H4 (cell line): ENCODE data around the gene ELMO1. TPM values are rescaled to one million over a fixed set of nuclear protein-coding genes. Genes with fewer than 3 reads are reported as not detected.

Experiments
- DNase-seq: peaks from one replicate; pipeline ENCODE4 v3.0.0-alpha.2; 2015; ENCODE audit warnings: low spot score
- total RNA-seq: library from RNA; depleted of rRNA; stranded (reverse); fragments of >200 nt; shearing (Covaris generic); gene quantifications from 2 replicates; pipeline ENCODE4 v1.2.3, GENCODE V29; 2014; rRNA removed

The ELMO1 gene
- total RNA-seq, 1 experiment from 2014 or later = 55.0 TPM

GRCh38 chr7:36840904-36841303 is 607.8 kb downstream of the ELMO1 start:
- DNase-seq = no peak

GRCh38 chr7:36838616-36839225 is 609.9 kb downstream of the ELMO1 start:
- DNase-seq = no peak

GRCh38 chr7:36831049-36831448 is 617.6 kb downstream of the ELMO1 start:
- no peak for DNase-seq

- DNase-seq = no peak
Observed at GRCh38 chr7:36827726-36828703, 620.6 kb downstream of the ELMO1 start.

- no peak for DNase-seq
Observed at GRCh38 chr7:36825501-36825900, 623.2 kb downstream of the ELMO1 start.

GRCh38 chr7:36823353-36823752 is 625.3 kb downstream of the ELMO1 start:
- no peak for DNase-seq

GRCh38 chr7:36821617-36822016 is 627.0 kb downstream of the ELMO1 start:
- no peak for DNase-seq

- DNase-seq = no peak
Observed at GRCh38 chr7:36820527-36821170, 628.0 kb downstream of the ELMO1 start.

- DNase-seq = no peak
Observed at GRCh38 chr7:36819639-36820038, 629.0 kb downstream of the ELMO1 start.

GRCh38 chr7:36814311-36814710 is 634.4 kb downstream of the ELMO1 start:
- DNase-seq = no peak

GRCh38 chr7:36811807-36812206 is 636.9 kb downstream of the ELMO1 start:
- DNase-seq = no peak

GRCh38 chr7:36810489-36810888 is 638.2 kb downstream of the ELMO1 start:
- DNase-seq = no peak

- DNase-seq = no peak
Observed at GRCh38 chr7:36810032-36810431, 638.6 kb downstream of the ELMO1 start.

- DNase-seq = no peak
Observed at GRCh38 chr7:36809510-36809909, 639.2 kb downstream of the ELMO1 start.

- no peak for DNase-seq
Observed at GRCh38 chr7:36809086-36809485, 639.6 kb downstream of the ELMO1 start.

GRCh38 chr7:36806891-36807290 is 641.8 kb downstream of the ELMO1 start:
- DNase-seq = no peak

Other genes with a start within 250 kb of the ELMO1 start
- not detected in 2 replicates for gene GPR141, start 234.9 kb upstream of the ELMO1 start, total RNA-seq